Stimulated activated CD4-positive, alpha-beta T cell treated with anti-CD3 and anti-CD28 coated beads, Interleukin-15, amount 100 ng/mL, for 24 hours (primary cell): Measurements from ENCODE around the gene CREB5.

ENCODE experiments used
- DNase-seq: peaks from one replicate; pipeline ENCODE4 v3.0.0-alpha.2; 2020

The CREB5 gene

GRCh38 chr7:28481091-28481926 lies 69.0 kb downstream of the CREB5 start:
- DNase-seq, result no peak

- DNase-seq, result no peak
These were observed 70.8 kb downstream of the CREB5 start for GRCh38 chr7:28483112-28483511.

- DNase-seq, result no peak
These were observed 71.7 kb downstream of the CREB5 start for GRCh38 chr7:28483908-28484605.

GRCh38 chr7:28484606-28484935 lies 72.3 kb downstream of the CREB5 start:
- DNase-seq, result no peak

GRCh38 chr7:28487487-28487886 lies 75.2 kb downstream of the CREB5 start:
- DNase-seq, result no peak

GRCh38 chr7:28488061-28488791 lies 75.9 kb downstream of the CREB5 start:
- DNase-seq, result no peak

GRCh38 chr7:28490831-28491230 lies 78.5 kb downstream of the CREB5 start:
- DNase-seq, result no peak

DNA sequence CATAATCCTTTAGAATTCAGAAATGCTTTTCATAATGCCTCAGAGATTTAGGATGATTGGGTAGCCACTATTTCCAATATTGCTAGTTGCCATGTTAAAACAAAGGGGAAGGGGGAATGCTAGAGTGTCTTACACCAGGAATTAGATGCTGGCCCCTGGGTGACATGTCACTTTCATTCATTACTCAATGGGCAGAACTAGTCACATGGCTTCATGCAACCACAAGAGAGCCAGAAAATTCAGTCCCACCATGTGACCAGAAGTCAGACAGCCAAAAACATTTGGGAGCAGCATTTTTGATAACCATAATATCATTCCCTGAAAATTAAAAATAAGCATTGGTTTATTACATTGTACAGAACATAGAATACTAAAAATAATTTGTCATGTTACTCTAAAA lies 81.2 kb downstream of the CREB5 start:
- DNase-seq, result no peak

DNA sequence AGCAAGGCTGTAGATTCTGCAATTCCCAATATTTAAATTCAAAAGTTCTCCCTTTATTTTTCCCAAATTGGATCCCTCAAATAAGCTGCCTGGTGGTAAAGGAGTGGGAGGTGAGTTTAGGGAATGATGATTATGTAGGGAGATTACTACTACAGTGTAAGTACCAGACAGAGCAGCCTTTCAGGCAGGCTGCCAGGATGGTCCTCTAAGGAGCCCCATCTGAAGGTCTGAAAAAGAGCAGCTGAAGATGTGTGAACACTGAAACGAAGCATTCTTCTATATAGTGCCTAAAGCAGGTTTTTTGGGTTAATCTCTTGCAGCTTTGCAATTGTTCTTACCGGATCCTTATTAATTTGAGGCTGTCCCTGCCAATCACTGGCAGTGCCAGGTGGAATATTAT lies 84.7 kb downstream of the CREB5 start:
- no peak for DNase-seq

DNA sequence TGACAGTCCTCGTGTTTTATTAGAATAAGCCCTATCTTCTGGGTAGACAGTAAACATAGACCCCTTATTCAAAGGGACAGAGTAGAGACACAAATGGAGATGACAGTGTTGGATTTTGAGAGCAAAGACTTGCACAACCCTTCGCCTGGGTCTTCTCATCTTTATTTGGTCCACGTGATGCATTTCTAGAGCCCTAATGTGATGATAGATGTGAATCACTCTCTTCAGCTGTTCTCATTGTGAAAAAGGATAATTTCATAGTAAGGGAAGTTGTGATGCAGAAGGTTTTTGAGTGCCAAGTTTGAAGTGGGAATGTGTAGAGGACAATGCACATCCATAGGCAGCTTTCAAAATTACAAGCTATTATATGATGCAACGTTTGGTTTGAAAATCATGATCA lies 86.3 kb downstream of the CREB5 start:
- no peak for DNase-seq

GRCh38 chr7:28500138-28500537 lies 87.8 kb downstream of the CREB5 start:
- DNase-seq, result no peak

DNA sequence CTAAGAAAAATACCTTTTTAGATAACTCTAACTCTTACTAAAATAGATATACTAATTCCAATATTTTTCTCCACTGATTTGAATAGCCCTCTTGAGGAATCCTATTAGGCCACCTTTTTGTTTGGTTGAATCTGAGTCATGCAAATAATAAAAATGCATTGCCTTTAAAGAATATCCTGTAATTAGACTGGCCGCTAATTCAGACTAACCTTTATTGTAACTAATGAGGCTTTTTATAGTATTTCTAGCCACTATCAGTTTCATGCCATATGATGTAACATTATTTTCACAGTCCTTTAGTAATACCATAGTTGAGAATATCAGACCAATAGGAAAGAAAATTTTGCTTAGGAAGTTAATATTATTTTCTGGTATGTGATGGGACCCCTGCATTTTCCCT lies 90.1 kb downstream of the CREB5 start:
- DNase-seq, result no peak

DNA sequence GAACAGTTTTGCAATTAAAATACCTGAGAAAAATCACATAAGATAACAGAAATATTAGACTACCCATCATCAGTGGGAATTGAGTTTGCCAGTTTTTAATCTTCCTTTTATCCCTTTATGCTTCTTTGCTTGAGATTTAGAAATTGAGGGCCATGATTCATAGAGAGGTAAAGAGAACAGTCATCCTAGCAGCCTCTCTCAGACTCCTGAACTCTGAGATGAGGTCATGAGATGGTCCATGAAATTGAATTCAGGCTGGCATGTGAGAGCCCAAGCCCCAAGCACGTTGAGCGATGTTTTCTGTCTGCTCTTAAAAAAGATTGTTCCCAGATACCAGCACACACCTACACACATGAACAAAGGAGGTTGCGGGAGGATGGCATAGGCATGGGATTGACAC lies 91.1 kb downstream of the CREB5 start:
- DNase-seq, result no peak

DNA sequence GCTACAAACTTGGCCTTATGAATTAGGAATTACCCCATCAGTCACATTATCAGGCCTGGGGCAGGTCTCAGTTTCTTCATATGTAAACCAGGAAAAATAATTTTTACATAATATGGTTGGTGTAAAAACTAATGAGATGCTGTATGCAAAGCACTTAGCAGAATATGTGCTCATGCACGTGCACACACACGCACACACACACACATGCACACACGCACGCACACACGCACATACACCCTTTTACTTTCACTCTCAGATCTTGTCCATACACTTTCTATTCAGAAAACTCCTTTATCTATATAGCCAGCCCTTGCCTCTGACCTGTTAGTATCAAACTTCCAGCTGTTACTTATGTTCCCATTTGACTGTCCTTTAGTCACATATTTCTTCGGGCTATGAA lies 92.7 kb downstream of the CREB5 start:
- no peak for DNase-seq

GRCh38 chr7:28505867-28506266 lies 93.5 kb downstream of the CREB5 start:
- DNase-seq, result no peak

DNA sequence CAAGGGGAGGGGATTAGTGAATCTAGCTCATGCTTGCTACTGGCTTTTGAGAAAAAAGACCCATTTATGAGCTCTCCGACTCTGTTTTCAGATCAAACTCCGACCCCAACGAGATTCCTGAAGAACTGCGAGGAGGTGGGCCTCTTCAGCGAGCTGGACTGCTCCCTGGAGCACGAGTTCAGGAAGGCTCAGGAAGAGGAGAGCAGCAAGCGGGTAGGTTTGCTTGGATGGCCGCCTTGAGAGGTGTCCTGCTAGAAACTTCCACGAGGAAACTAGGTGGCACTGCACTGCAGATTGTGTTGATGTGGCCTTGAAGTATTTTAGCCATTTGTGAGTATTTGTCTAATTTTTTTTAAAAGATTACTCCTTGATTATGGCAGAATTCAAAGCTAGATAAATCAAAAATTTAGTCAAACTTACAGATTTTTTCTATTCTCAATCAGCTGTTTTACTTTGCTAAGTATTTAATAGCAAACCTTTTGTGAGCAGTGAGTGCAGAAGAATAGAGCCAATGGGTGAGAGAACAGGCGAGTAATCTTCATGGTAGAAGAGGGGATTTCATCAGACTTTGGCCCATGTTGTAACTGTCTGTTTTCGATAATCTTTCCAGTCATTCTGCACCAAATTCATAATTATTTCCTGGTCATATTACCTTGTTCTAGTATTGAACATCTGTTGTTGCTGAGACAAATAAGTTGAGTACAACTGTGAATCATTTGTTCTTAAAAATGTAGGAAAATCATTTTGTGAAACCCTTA lies 95.4 kb downstream of the CREB5 start:
- DNase-seq, result no peak

GRCh38 chr7:28509251-28510025 lies 97.1 kb downstream of the CREB5 start:
- DNase-seq, result no peak

GRCh38 chr7:28510026-28510369 lies 97.7 kb downstream of the CREB5 start:
- no peak for DNase-seq

DNA sequence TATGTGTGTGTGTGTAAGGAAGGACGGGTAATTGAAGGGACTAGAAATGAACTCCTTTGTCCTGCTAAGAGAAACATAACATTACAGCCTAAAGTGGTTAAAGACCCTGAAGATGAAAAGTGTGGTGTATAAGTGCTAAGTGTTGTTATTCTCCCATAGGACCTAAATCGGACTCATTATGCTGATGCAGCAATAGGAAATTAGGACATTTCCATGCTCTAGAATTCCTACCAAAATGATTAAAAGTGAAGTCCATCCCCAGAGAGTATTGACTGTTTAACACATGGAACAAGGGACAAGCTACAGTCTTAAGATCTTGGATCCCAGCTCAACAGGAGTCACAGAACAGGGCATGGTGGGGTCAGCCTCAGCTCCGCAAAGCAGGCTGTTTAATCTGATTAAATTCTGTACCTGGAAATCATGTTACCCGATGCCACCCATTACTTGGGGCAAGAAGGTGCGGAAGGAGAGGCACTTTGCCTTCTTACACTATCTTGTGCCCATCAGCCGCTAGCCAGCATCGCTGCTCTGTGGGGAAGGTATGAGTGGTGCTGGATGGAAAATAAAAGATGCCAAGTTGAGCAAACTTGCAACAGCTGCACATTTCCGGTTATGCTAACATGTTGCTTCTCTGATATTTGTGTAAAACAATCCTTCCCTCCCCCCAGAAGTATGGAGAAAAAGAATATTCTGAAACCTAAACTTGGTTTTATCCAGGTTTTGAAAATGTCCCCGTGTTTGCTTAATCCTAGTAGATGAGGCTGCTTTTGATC lies 100.5 kb downstream of the CREB5 start:
- no peak for DNase-seq

DNA sequence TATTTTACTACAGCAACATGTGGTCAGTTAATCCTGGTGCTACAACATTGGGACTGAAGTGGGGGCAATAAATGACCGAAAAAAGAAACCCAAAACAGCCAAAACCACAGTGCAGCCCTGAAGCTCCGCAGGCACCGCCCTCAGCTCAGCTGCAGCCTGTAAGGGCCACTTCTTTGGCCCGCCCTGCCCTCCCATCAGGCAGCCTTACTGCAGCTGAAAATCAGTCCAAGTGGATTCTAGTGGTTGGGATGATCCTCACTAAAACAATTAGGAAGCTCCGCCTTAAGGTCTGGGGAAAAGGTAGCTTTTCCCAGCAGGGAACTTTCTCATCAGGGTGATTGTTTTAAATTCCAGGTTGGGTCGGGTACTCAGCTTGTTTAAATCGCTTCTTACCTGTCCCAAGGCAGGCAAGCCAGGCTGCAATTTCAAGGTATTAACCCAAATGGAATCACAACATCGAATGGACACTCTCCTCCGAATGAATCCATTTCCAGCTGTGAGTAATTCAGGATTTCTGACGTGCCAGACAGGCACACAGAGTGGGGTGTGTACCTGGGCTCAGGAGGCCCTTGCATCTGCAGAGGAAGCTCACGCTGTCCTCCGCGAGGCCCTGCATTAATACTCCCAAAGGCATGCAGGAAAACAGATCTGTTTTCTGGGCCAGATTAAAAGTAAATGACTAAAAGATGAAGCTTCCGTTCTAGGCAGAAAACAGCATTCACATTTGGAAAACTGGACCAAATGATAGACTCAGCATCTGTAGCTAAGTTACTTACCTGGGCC lies 104.3 kb downstream of the CREB5 start:
- DNase-seq, result no peak

DNA sequence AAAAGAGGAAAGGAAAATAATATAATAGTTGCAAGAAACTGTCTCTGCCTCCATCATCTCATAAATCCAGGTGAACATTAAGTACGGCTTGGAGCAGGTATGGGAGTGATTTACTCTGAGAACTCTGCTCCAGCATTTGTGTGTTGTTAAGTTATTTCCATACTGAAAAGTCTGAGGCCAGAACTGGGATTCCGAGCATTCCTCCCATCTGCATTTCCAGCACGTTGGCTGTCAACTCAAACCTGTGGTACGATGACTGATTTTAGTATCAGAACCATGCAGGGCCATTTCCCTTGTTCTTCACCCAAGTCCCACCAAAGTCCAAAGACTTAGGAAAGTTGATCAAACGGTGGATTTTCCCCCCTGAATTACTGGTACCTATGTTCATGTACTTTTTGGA lies 104.9 kb downstream of the CREB5 start:
- DNase-seq, result no peak
